Cardiac fibroblast (primary cell): ENCODE measurements around the gene TNIP2.
A peak's percentile ranks its signal among the peaks of the same experiment; 100 is the strongest.

Experiments
- DNase-seq, 2 donors: peaks; one replicate each; pipeline versions ENCODE4 v3.0.0 to v3.0.0-alpha.2; 2010; ENCODE audit warnings: low read depth in 2 of 2
- H3K4me3 ChIP-seq, 2 donors: replicated peaks in 1 of 2; 1 replicate in 1 of 2; 2 replicates in 1 of 2; pipeline ENCODE4 v1.5.1; 2011; ENCODE audit warnings: low read depth in 2 of 2, low read length in 2 of 2, mild to moderate bottlenecking in 2 of 2, moderate library complexity in 1 of 2
- TF ChIP-seq, protein P1 (sequence below): IDR thresholded peaks from one replicate; pipeline ENCODE4 v1.5.1; 2011; ENCODE audit warnings: low read depth, mild to moderate bottlenecking, low read length, inconsistent platforms

TNIP2 gene, protein sequence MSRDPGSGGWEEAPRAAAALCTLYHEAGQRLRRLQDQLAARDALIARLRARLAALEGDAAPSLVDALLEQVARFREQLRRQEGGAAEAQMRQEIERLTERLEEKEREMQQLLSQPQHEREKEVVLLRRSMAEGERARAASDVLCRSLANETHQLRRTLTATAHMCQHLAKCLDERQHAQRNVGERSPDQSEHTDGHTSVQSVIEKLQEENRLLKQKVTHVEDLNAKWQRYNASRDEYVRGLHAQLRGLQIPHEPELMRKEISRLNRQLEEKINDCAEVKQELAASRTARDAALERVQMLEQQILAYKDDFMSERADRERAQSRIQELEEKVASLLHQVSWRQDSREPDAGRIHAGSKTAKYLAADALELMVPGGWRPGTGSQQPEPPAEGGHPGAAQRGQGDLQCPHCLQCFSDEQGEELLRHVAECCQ

DNA sequence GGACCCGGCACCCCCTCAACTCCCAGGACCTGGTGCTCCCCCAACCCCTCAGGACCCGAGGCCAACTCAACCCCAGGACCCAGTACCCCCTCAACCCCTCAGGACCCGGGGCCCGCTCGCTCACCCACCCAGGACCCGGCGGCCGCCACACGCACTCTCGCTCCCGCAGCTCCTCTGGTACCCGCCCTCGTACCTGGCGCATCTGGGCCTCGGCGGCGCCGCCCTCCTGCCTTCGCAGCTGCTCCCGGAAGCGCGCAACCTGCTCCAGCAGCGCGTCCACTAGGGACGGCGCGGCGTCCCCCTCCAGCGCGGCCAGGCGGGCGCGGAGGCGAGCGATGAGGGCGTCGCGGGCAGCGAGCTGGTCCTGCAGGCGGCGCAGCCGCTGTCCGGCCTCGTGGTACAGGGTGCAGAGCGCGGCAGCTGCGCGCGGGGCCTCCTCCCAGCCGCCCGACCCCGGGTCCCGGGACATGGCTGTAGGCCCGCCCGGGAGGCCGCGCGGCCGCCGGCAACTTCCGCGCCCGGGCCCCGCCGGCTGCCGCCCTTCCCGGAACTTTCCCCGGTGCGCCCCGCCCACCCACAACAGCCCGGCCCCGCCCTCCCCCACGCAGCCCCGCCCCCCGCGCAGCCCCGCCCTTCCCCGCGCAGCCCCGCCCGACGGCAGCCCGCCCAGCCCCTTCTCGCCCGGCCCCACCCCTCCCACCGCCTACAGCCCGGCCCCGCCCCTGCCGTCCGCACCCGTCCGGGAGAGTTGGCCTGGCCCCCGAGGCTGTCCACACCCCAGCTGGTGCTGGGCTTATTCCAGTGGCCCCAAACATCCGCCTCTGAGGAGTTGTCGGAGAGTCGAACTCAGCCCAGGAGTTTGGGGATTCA, at the start of gene TNIP2:
TNIP2 (minus strand) TSS at position 516 of the 870 bp plus-strand sequence; CDS start at position 469, 47 bp downstream.
- TF ChIP-seq, protein P1, sequence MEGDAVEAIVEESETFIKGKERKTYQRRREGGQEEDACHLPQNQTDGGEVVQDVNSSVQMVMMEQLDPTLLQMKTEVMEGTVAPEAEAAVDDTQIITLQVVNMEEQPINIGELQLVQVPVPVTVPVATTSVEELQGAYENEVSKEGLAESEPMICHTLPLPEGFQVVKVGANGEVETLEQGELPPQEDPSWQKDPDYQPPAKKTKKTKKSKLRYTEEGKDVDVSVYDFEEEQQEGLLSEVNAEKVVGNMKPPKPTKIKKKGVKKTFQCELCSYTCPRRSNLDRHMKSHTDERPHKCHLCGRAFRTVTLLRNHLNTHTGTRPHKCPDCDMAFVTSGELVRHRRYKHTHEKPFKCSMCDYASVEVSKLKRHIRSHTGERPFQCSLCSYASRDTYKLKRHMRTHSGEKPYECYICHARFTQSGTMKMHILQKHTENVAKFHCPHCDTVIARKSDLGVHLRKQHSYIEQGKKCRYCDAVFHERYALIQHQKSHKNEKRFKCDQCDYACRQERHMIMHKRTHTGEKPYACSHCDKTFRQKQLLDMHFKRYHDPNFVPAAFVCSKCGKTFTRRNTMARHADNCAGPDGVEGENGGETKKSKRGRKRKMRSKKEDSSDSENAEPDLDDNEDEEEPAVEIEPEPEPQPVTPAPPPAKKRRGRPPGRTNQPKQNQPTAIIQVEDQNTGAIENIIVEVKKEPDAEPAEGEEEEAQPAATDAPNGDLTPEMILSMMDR, result peak; percentile 13
- DNase-seq, result peak; percentile 74 to 92
- peak within 1 kb of the TSS; percentile 81 to 88 for H3K4me3 ChIP-seq

- no peak for DNase-seq
- TF ChIP-seq, protein P1, result no peak
- H3K4me3 ChIP-seq, result no peak overlapping the region
Measured at GRCh38 chr4:2804973-2805501, 48.9 kb upstream of the TNIP2 start.

DNA sequence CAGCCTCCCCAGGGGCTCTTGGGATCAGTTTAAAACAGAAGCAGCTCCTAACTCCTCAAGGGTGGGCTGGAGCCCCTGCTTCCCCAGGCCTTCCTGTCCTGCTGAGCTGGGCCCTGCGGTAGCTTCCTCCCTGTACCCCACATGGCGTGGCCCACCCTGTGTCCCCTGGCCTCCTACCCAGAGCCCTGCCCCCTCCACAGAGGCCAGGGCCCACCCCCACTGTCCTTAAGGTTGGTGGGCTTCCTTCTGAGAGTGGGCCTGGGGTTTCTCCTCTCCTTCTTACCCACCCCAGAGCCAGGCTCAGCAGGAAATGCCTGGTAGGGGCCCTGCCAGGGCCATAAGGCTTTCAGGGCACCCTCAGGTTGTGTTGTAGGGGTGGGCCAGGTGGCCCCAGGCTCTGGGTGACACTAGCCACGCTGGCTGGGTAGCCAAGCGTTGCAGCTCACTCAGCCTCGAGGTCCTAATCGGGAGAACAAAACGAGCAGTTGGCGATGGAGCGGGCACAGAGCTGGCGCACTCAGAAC, 48.4 kb upstream of the TNIP2 start:
- no peak for DNase-seq
- H3K4me3 ChIP-seq, result no peak overlapping the region
- TF ChIP-seq, protein P1, result no peak

- DNase-seq, result peak in 1 of 2 donors; percentile 55
- H3K4me3 ChIP-seq, result no peak overlapping the region
- TF ChIP-seq, protein P1, result no peak
Measured at GRCh38 chr4:2803624-2804448, 47.7 kb upstream of the TNIP2 start.

DNA sequence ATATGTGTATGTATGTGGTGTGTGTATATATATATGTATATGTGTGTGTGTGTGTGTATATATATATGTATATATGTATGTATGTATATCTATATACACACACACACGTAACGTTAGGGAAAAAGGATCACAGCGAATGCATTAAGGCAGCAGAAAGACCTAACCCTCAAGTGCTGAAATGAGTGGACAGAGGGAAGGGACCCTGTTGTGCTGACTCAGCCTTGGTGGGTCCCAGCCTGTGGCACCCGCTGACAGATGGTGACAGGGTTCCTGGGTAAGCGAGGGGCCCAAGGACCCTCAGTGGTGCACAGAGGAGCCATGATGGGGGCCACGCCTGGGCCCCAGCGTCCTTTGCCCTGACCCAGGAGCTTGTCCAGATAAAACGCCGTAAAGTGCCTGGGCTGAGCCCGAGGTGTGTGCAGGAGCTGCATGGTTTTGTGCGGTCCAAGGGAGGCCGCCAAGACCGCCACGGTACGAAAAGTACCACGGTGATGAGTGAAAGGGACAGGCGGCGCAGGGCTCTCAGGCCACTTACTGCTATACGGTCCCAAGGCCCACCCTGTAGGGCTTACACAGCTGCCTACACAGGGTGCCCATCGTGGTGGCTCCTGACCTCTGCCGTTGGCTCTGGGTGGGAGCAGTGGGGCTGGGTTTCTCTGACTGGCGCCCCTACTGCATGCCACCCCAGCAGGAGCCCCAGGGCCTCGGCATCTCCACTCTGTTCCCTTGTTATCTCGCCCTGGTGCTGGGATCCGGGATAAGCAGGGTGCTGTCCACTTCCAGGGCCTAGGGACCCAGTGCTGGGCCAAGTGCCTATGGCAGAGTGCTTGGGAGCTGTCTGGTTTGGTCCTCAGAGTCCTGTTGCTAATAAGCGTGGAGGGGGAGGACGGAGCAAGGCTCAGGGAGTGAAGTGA, 46.7 kb upstream of the TNIP2 start:
- no peak overlapping the region for H3K4me3 ChIP-seq
- no peak for DNase-seq
- TF ChIP-seq, protein P1, result no peak
